Stimulated activated CD4-positive, alpha-beta T cell treated with anti-CD3 and anti-CD28 coated beads, TNF-alpha, amount 100 ng/mL, for 48 hours (primary cell): Measurements from ENCODE around the gene GPR12.

ENCODE experiments used
- DNase-seq, 3 donors: peaks; one replicate each; pipeline ENCODE4 v3.0.0-alpha.2; 2020; ENCODE audit warnings: low read depth in 3 of 3

Gene GPR12, protein sequence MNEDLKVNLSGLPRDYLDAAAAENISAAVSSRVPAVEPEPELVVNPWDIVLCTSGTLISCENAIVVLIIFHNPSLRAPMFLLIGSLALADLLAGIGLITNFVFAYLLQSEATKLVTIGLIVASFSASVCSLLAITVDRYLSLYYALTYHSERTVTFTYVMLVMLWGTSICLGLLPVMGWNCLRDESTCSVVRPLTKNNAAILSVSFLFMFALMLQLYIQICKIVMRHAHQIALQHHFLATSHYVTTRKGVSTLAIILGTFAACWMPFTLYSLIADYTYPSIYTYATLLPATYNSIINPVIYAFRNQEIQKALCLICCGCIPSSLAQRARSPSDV

DNA sequence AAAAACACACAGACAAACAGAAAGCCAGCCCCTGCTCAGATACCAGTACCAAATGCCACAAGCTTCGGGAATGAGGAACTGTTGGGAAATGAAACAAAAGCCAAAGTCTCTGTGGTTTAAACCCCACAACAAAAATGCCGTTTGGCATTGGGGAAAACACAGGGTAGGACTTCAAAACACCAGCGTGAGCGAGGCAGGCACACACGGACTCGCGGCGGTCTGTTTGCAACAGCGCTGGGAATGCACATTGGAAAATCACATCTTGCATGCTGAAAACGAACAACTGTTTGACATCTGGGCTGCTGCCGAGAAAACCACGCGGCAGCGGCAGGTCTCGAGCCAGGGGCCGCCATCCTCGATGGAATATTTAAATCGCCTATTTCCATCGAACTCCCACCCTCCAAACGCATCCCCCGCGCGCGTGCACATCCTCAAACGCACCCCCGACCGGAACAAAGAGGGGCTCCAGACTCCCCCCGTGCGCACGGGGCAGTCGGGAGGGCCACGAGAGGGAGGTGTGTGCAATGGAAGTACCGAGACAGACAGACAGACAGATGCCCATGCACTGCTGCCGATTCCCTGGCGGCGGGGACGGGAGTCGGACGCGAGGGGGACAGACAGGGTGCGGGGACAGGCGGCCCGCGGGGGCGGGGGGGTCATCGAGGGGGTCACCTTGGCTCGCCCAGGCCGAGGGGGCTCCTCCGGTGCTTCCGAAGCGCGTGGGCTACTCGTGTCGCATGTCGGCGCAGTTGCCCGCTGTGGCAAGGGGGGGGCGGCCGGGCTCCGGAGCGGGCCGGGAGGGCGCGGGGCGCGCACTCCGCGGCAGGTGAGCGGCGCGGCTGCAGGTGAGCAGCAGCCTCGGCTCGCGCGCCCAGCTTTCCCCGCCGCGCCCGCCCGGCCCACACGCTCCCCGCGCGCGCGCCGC, at the start of gene GPR12:
TSS of gene GPR12 (minus strand) at position 880 of the 925 bp plus-strand sequence. CDS start 959 bp downstream, outside the sequence.
- no peak for DNase-seq

DNA sequence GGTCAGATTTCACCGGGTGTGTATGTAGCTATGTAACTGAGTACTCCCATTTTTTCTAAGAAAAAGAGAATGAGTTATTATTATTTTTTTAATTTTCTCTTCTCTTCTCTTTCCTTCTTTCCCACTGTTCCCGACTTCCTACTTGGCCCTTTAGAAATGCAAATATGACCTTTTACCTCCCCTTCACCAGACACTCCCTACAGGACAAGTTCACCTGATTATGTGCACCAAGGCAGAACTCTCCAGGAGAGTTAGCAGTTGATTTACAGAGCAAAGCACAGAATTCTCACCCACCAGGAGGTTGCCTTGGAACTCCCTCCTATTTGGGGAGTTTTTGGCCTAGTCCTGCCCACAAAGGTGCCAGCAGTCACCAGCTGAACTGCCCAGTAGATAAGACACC, 49.5 kb upstream of the GPR12 start:
- DNase-seq, result no peak

DNA sequence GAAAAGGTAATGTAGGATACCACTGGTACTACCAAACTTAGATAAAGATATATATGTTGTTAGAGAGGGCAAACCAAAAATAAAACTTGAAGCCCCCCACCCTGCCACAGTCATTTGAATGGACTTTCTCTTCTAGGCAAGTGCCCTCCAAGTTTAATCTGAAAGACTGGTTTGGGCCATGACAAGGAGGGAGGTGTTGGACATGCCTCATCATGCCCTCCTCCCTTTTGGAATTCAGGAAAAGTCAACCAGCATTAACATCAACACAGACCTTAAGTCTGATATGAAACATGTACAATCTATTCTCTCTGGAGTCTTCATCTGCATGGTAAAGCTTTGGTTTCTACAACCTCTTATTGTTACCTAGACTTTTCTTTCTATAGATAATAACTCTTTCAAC, 46.3 kb upstream of the GPR12 start:
- DNase-seq, result no peak

DNA sequence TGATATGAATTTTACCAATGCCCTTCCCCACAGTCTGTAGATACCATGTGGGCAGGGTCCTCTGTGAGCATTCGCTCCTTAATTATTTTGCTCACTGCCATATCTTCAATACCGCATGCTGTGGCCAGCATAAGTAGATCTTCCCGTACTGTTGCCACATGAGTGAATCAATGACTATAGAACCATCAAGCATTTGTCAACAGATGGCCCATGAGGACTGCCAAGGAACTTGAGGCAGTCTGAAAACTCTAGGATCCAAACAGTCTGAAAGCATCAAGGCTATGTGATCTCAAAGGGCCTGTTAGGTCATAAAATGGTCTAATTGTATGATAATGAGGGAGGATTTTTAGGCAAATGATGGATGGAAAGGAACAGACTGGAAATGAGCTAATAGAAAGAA, 27.4 kb upstream of the GPR12 start:
- DNase-seq, result no peak

DNA sequence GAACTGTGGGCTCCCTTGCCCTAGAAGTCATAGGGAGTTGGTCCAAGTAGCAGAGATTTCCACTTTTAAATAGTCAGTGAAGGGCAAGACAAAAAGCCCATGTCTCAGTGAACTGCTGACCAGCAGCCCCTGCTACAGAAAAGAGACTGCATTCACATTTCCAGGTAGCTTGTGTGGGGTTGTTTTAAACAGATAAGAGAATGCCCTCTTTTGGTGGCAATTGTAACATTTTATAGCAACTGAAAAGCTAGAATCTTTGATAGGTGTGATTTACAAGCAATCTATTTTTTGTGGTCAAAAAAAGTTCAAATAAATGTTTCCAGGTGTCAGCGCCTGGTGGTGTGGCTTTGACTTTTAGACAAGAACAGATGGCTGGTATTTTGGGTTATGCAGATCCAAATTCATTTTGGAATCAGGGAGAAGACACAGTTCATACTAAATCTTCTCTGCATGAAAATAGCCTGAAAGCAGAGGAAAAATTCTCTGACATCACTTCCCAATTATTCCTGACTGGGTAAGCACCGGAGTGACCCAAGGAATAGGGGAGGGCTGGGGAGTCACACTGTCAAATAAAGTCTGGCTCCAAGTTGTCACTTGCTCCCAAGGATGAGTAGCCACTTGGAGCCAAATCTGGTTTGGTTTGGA, 26.2 kb upstream of the GPR12 start:
- no peak for DNase-seq

DNA sequence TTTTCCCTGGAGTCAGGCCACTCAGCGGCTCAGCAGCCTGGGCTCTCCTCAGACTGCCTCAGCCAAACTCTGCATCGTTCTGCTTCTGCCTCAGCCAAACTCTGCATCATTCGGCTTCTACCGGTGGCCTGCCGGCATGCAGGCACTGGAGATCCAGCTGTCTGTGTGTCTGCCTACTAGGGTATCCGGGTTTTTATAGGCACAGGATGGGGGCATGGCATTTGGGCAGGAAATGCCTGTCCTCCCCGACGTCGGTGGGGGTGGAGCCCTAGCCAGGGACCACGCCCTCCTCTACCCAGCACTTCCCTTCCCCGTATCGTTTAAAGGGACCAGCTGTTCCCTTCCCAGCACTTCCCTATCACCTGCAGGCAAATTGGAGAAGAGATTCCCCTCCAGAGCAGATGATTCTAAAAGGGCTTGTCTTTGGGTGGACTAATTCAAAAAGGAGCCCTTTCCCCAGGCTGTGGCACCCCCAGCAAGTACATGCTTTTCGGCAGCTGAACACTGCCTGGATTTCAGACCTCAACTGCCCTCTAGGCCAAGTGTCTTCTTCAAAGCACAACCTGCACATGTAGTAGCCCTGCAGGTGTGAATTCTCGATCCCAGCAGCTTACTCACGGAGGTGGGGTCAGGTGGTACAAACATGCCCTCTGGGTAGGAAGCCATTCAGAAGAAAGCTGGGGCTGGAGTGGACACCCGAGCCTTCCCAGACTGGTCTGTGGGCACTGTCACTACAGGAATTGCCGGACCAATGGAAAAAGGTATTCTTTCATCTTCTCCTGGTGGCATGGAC, 25.4 kb upstream of the GPR12 start:
- peak; percentile 3 to 41 (median 8) for DNase-seq

DNA sequence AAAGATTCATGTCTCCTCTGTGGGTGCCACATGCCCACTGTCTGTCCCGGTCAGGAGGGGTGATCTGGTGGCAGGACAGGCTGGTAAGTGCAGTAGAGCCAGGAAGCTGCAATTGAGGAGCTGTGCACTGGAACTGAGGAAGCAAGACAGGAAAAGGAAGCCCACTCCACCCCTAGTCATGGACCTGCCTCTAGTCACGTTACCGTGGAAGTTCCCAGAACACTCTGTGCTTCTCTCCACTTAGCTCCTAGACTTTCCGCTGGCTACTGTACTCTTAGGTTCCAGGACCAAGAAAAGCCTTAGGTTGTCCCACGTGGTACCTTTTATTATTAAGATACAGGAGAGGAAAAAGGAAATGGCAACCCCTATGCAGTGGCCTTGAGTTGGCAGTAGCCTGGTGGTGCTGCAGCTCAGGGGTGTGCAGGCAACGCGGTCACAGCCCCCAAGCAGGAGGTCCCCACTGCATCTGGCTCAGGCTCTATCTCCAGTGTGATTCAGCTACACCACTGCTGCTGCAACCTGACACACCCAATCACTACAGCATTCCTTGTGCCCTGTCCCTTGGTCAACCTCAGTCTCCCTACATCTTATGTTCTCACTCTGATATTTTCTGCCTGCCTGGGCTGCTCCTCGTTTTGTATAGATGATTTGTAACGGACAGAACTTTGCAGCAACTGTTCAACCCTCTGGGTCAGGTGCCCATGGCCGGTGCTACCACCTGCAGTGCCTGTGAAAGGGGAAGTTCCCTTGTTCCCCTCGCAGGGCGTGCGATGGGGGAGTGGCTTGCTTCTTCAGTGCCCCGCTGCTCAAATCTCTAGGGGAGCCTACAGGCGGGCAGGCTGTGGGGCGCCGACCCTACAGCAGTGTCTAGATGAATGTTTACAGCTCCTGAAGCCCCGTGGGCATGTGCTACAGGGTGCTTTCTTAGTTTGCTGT, 24.4 kb upstream of the GPR12 start:
- no peak for DNase-seq

DNA sequence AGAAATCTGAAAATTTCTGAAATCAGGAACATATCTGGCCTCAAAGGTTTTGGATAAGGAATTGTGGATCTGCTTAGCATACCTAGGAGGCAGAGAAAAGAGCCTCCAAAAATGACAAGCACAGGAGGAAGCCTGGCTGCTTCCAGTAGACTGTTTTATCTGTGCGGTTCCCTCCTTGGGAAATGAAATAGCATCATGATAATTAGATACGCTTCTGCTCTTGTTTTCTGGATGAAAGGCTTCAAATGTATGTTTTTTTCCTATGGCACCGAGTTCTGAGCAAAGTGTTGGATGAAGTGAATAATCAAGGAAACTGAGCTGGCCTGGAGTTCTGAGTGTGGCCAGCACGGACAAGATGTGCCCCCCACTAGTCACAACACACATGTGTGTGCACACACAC, 19.8 kb upstream of the GPR12 start:
- DNase-seq, result no peak

DNA sequence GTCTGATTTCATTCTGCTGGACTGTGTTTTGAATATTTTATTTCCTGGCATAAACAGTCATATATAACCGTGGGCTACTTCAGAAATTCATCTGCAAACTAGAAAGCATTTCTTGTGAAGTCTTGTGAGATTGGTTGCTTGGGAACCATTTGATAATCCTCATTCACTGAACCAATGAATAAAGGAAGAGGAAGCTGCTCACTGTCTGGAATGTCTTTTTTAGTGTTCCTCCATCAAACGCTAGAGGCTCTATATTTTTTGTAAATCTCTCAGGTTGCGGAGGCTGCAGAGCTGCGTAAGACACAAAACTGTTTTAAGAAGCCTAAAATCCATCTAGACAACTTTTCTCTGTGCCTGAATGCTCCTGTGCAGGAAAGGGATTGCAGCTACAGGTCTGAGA, 18.7 kb upstream of the GPR12 start:
- no peak for DNase-seq

DNA sequence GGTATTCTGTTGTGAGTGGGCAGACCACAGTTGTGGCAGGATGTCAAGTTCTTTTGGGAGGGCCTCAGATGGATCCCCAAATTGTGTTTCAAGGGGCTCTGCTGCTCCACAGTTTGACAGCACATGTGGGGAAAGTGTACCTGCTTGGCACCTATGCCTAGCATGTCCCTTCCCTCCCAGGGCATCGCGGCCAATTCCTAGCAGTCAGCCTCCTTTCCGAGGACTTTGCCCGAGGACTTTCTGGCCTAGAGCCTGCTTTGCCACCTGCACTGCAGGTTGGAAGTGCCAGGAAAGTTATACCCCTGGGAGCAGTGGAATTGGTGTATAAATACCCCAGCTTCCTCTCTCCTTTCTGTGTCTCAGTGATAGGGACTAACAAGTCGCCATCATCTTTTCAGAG, 11.9 kb upstream of the GPR12 start:
- no peak for DNase-seq

DNA sequence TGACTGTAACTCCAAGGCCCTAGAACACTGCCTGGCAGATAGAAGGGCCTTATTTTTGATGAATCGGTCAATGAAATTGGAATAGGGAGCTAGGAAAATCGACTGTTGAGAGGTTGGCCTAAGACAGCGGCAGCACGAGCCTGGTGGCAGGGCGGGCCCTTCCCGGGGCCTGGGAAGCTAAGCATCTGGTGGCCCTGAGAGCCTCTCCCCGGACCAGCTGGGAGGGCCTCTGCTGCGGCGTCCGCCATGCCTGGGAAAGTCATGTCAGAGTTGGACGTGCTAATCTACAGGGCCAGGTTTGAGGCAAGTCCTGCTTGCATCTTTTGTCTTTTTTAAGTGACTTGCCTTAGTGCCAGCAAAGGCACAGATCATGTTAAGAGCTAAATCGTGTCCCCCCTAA, 11.2 kb upstream of the GPR12 start:
- DNase-seq, result no peak

DNA sequence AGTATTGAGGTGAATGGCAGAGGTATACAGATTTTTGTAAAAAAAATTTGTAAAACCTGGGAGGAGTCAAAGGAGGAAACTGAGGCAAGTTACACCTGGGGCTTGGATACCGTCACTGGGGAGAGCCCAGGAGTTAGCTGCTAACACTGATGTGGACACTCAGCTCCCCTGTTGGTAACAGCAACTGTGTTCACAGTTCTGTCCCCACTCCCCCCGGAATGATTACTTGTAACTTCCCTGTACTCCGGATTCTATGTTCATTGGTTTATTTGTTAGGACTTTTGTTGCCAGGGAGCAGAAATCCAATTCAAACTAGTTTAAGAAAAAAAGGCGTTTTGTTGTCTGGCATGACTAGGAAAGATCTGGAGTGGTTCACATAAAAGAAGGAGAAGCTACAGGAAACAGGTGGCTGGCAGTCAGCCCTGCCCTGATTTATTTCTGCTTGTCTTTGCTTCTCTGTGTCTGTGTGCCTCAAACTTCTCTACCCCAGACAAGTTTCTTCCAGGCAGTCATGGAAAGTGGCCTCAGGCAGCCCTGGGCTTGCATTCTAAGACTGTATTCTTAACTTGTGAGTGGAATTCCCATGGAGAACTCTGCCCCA, 2.3 kb upstream of the GPR12 start:
- DNase-seq, result no peak

DNA sequence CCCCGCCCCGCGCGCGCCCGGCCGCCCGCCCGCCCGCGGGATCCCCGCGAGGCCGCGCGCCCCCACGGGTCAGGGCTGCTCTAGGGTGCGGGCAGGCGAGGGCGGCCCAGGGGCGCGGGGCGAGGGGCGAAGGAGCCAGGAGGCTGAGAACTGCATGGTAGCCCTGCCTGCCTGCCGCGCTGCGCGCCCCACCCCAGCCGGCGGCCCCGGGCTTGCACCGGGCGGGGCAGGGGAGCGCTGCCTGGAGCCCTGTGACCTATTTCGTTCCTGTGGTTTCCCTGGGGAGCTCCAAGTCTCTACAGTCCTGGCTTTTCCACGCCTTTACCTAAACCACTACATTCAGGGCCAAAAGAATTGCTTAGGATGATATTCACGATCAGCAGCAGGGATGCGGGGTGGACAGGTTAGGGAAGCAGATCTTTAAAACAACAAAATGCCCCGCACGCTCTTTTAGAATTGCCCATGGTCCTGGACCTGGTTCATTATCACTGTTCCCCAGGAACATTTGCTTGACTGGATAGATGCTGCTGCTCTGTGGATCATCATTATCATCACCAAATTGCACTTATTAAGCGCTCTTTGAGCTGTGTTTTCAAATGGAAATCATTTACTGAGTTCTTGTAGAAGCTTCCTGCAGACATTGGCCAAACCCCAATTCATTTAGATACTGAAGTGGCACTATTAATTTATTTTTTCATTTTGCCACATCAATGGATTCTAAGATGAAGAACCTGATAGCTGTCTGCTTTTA, 421 bp upstream of the GPR12 start:
- no peak for DNase-seq

DNA sequence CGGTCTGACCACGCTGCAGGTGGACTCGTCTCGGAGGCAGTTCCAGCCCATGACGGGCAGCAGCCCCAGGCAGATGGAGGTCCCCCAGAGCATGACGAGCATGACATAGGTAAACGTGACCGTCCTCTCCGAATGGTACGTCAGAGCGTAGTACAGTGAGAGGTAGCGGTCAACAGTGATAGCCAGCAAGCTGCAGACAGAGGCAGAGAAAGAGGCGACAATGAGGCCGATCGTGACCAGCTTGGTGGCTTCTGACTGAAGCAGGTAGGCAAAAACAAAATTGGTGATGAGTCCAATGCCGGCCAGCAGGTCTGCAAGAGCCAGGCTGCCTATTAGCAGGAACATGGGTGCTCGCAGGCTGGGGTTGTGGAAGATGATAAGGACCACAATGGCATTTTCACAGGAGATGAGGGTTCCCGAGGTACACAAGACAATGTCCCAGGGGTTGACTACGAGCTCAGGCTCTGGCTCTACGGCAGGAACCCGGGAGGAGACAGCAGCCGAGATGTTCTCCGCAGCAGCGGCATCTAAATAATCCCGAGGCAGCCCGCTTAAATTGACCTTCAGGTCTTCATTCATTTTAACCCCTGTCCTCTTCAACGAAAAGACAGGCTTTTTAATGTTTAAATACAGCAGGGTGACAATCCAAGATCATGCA, 1.2 kb downstream of the GPR12 start:
- DNase-seq, result no peak

DNA sequence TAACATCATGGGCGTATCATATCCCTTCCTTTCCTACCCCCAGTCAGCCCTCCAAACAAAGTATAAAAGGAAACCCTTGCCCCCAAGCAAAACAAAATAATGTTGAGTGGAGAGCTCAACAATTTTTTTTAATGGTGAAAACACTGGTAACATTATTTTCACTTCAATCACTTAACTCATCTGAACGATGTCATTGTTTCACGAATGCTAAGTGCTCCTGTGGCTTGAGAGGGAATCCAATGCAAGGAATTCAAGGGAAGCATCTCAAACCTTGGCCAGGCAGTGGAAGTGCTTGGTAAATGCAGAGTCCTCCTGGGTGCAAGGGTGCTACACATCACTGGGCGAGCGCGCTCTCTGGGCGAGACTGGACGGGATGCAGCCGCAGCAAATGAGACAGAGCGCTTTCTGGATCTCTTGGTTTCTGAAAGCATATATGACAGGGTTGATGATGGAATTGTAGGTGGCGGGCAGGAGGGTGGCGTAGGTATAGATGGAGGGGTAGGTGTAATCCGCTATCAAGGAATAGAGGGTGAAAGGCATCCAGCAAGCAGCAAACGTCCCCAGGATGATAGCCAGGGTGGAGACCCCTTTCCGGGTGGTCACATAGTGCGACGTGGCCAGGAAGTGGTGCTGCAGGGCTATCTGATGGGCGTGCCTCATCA, 2.0 kb downstream of the GPR12 start:
- DNase-seq, result no peak

DNA sequence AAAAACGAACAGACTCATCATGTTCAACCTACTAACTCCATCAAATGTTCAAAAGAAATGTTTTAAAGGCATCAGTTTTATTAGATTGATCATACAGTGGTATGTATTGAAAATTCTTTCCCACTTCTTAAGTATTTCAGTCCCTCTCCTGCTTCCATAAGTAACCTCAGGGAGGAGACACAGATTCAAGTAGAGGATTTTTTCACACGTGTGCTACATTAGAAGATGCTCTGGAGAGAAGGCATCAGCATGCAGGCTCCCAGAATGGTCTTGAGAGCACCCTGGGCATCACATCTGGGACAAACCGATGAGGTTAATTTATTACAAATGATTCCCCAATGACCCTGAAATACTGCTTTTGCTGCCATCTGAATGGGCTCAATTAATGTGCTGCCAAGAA, 3.6 kb downstream of the GPR12 start:
- DNase-seq, result no peak

DNA sequence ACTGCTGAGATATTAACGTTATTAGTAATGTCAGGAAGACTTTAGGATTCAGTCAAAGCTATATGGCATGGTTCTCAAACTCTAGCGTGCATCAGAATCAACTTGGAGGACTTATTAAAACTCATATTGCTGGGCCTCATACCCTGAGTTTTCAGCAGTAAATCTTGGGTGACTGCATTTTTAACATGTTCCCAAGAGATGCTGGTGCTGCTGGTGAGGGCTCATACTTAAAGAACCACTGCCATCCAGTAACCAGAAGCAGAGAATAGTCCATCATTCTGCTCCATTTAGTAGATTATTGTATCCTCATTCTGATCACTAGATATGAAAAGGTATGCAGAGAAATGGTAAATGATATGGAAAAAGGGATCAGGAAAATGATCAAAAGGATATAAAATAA, 7.9 kb downstream of the GPR12 start:
- DNase-seq, result no peak

DNA sequence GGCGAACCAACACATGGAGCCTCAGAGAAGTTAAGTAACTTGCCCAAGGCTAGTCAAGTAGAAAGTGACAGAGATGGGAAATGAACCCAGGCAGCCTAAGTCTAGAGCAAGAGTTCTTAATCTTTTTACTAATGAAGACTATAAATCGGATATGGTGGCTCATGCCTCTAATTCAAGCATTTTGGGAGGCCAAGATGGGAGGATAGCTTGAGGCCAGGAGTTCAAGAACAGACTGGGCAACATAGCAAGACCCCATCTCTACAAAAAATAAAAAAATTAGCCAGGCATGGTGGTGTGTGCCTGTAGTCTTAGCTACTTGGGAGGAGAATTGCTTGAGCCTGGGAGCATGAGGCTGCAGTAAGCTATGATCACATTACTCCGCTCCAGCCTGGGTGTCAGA, 10.7 kb downstream of the GPR12 start:
- DNase-seq, result no peak
